Loucy (cell line): ENCODE results near the gene KAT8.

Experiments used
- H2AFZ ChIP-seq: fragments of 200-600 bp; sonication (generic); 2 replicates; pipeline ENCODE4 v1.6.0; 2016; ENCODE audit warnings: antibody characterized with exemption, mild to moderate bottlenecking, low read length, moderate library complexity
- H3F3A ChIP-seq: fragments of 200-600 bp; 2 replicates; pipeline ENCODE4 v1.6.0; 2016; ENCODE audit warnings: antibody characterized with exemption, low read depth, mild to moderate bottlenecking
- H3K27me3 ChIP-seq: fragments of 200-600 bp; sonication (generic); 2 replicates; pipeline ENCODE4 v1.6.1; 2014; ENCODE audit warnings: low read length, mild to moderate bottlenecking; ENCODE audit not compliant: insufficient read depth, poor library complexity, severe bottlenecking
- H3K36me3 ChIP-seq: fragments of 200-600 bp; sonication (generic); 2 replicates; pipeline ENCODE4 v1.6.1; 2016; ENCODE audit warnings: low read length; ENCODE audit not compliant: insufficient read depth
- H3K4me1 ChIP-seq: fragments of 200-600 bp; sonication (generic); 2 replicates; pipeline ENCODE4 v1.5.1; 2014; ENCODE audit warnings: low read length, mild to moderate bottlenecking; ENCODE audit not compliant: insufficient read depth, poor library complexity, severe bottlenecking
- H3K4me2 ChIP-seq: fragments of 200-600 bp; sonication (generic); 2 replicates; pipeline ENCODE4 v1.6.0; 2014; ENCODE audit warnings: antibody characterized with exemption, low read length, low read depth, mild to moderate bottlenecking; ENCODE audit not compliant: poor library complexity, severe bottlenecking
- H3K4me3 ChIP-seq: fragments of 200-600 bp; sonication (generic); 2 replicates; pipeline ENCODE4 v1.5.1; 2014; ENCODE audit warnings: low read length, mild to moderate bottlenecking, mixed read lengths; ENCODE audit not compliant: poor library complexity, severe bottlenecking
- H3K79me2 ChIP-seq: fragments of 200-600 bp; sonication (generic); 2 replicates; pipeline ENCODE4 v1.6.1; 2014; ENCODE audit warnings: low read length; ENCODE audit not compliant: insufficient read depth
- H3K9ac ChIP-seq: fragments of 200-600 bp; sonication (generic); 2 replicates; pipeline ENCODE4 v1.6.0; 2014; ENCODE audit warnings: mild to moderate bottlenecking, low read depth, low read length, moderate library complexity; ENCODE audit not compliant: poor library complexity, severe bottlenecking
- H3K9me2 ChIP-seq: fragments of 200-600 bp; sonication (generic); replicated peaks from 2 replicates; pipeline ENCODE4 v1.6.1; 2016; ENCODE audit warnings: low read depth, low read length, mixed read lengths
- H3K9me3 ChIP-seq: fragments of 200-600 bp; sonication (generic); 2 replicates; pipeline ENCODE4 v1.6.1; 2014; ENCODE audit warnings: mild to moderate bottlenecking, antibody characterized with exemption, low read length, low read depth; ENCODE audit not compliant: insufficient read depth
- H4K20me1 ChIP-seq: fragments of 200-600 bp; sonication (generic); 2 replicates; pipeline ENCODE4 v1.6.0; 2014; ENCODE audit warnings: antibody characterized with exemption, low read length, mild to moderate bottlenecking; ENCODE audit not compliant: insufficient read depth, poor library complexity, severe bottlenecking
- CTCF ChIP-seq: fragments of 200-600 bp; sonication (generic); conservative IDR thresholded peaks from 2 replicates; pipeline ENCODE4 v1.5.1; 2014; ENCODE audit warnings: mild to moderate bottlenecking, antibody characterized with exemption, low read length
- EZH2phosphoT487 ChIP-seq: fragments of 200-600 bp; IDR thresholded peaks from 2 replicates; pipeline ENCODE4 v1.6.1; 2018; ENCODE audit warnings: antibody characterized with exemption, mild to moderate bottlenecking, moderate library complexity, borderline replicate concordance

KAT8 gene

GRCh38 chr16:31083081-31083480 is 34.4 kb upstream of the KAT8 start:
- TF ChIP-seq EZH2phosphoT487 (no peak), CTCF (no peak)
- H3K36me3 ChIP-seq, result peaks cover 26% of the 10 kb centered on the region; the same call in 1 of the 2 replicates
- peaks cover 23% of the 10 kb centered on the region for H3K79me2 ChIP-seq
- peaks cover 27% of the 10 kb centered on the region for H4K20me1 ChIP-seq
- no peaks in the 10 kb centered on the region for H3K9me3 ChIP-seq
- H3K9ac ChIP-seq, result no peak overlapping the region
- H3K4me2 ChIP-seq, result no peak overlapping the region
- H3K4me1 ChIP-seq, result peaks cover 4% of the 10 kb centered on the region
- H3K9me2 ChIP-seq, result no peaks in the 10 kb centered on the region
- H2AFZ ChIP-seq, result no peak overlapping the region
- no peak overlapping the region for H3K4me3 ChIP-seq
- H3K27me3 ChIP-seq, result no peaks in the 10 kb centered on the region
- H3F3A ChIP-seq, result no peaks in the 10 kb centered on the region

GRCh38 chr16:31083556-31083955 is 33.9 kb upstream of the KAT8 start:
- peaks cover 23% of the 10 kb centered on the region; the same call in 1 of the 2 replicates for H3K36me3 ChIP-seq
- H3K4me3 ChIP-seq, result no peak overlapping the region
- no peaks in the 10 kb centered on the region for H3K9me3 ChIP-seq
- H3F3A ChIP-seq, result no peaks in the 10 kb centered on the region
- H4K20me1 ChIP-seq, result peaks cover 27% of the 10 kb centered on the region
- H3K9ac ChIP-seq, result no peak overlapping the region
- H2AFZ ChIP-seq, result no peak overlapping the region
- H3K4me1 ChIP-seq, result peaks cover 4% of the 10 kb centered on the region
- no peaks in the 10 kb centered on the region for H3K27me3 ChIP-seq
- TF ChIP-seq EZH2phosphoT487 (no peak), CTCF (no peak)
- peaks cover 18% of the 10 kb centered on the region; the same call in 1 of the 2 replicates for H3K79me2 ChIP-seq
- H3K4me2 ChIP-seq, result no peak overlapping the region
- no peaks in the 10 kb centered on the region for H3K9me2 ChIP-seq

GRCh38 chr16:31083981-31084380 is 33.5 kb upstream of the KAT8 start:
- H3K27me3 ChIP-seq, result no peaks in the 10 kb centered on the region
- peaks cover 15% of the 10 kb centered on the region; the same call in 1 of the 2 replicates for H3K79me2 ChIP-seq
- peaks cover 23% of the 10 kb centered on the region; the same call in 1 of the 2 replicates for H3K36me3 ChIP-seq
- H3K4me3 ChIP-seq, result no peak overlapping the region
- H2AFZ ChIP-seq, result no peak overlapping the region
- no peaks in the 10 kb centered on the region for H3K9me2 ChIP-seq
- H3F3A ChIP-seq, result no peaks in the 10 kb centered on the region
- H3K4me2 ChIP-seq, result no peak overlapping the region
- H4K20me1 ChIP-seq, result peaks cover 27% of the 10 kb centered on the region
- H3K9me3 ChIP-seq, result no peaks in the 10 kb centered on the region
- H3K9ac ChIP-seq, result no peak overlapping the region
- TF ChIP-seq CTCF (no peak), EZH2phosphoT487 (no peak)
- peaks cover 4% of the 10 kb centered on the region for H3K4me1 ChIP-seq
